Activated CD8-positive, alpha-beta memory T cell treated with anti-CD3 and anti-CD28 coated beads, Interleukin-2, amount 10 ng/mL, durations not matched to agents 7 days and 5 days (primary cell): ENCODE data around the gene ROBO1. TPM values are rescaled to one million over a fixed set of nuclear protein-coding genes. Genes with fewer than 3 reads are reported as not detected.

Experiments
- microRNA-seq: library from miRNA; unstranded; fragments of <30 nt; microRNA quantifications from one replicate; pipeline ENCODE4 v1.2.0, GENCODE V29; 2022
- total RNA-seq, 2 experiments: library from RNA; stranded (reverse); gene quantifications; one replicate each; pipeline ENCODE4 v1.2.3, GENCODE V29; 2021

The ROBO1 gene
- total RNA-seq, 2 experiments from 2014 or later = 0.32 to 0.87 TPM

Small RNA genes lying within 50 kb of the gene (microRNA-seq; reads per million reads assigned to microRNA genes)
- gene MIR3923 = not detected
